GM19452 (cell line): ENCODE measurements around the gene RPS6KA3.
"Not testable (repeated sequence)": the region's sequence is repeated elsewhere in the genome, so short reads cannot be mapped to it uniquely, and the experiment has no call there.

Experiments
- ATAC-seq: cut with Tn5 transposase; IDR thresholded peaks from one replicate; pipeline ENCODE4 v1.9.1; 2021; ENCODE audit not compliant: unreplicated experiment

The RPS6KA3 gene

GRCh38 chrX:20224814-20225487, 41.8 kb downstream of the RPS6KA3 start:
- ATAC-seq = peak; percentile 85

- ATAC-seq = no peak
Measured at GRCh38 chrX:20221902-20222301, 44.8 kb downstream of the RPS6KA3 start.

GRCh38 chrX:20218836-20219505, 47.7 kb downstream of the RPS6KA3 start:
- no peak for ATAC-seq

GRCh38 chrX:20217906-20218305, 48.8 kb downstream of the RPS6KA3 start:
- ATAC-seq = no peak

GRCh38 chrX:20217271-20217670, 49.4 kb downstream of the RPS6KA3 start:
- ATAC-seq = no peak

- ATAC-seq = no peak
Measured at GRCh38 chrX:20215565-20215964, 51.1 kb downstream of the RPS6KA3 start.

- peak; percentile 91 for ATAC-seq
Measured at GRCh38 chrX:20212486-20213089, 54.1 kb downstream of the RPS6KA3 start.

- no peak for ATAC-seq
Measured at GRCh38 chrX:20211261-20211786, 55.4 kb downstream of the RPS6KA3 start.

- peak; percentile 95 for ATAC-seq
Measured at GRCh38 chrX:20205927-20206708, 60.6 kb downstream of the RPS6KA3 start.

GRCh38 chrX:20204351-20204750, 62.4 kb downstream of the RPS6KA3 start:
- ATAC-seq = no peak

GRCh38 chrX:20197641-20198210, 69.0 kb downstream of the RPS6KA3 start:
- no peak for ATAC-seq

GRCh38 chrX:20189171-20189570, 77.5 kb downstream of the RPS6KA3 start:
- no peak for ATAC-seq

- ATAC-seq = no peak
Measured at GRCh38 chrX:20181598-20182329, 84.9 kb downstream of the RPS6KA3 start.

- no peak for ATAC-seq
Measured at GRCh38 chrX:20177093-20177492, 89.6 kb downstream of the RPS6KA3 start.

- ATAC-seq = no peak
Measured at GRCh38 chrX:20173856-20174255, 92.9 kb downstream of the RPS6KA3 start.

- no peak for ATAC-seq
Measured at GRCh38 chrX:20173313-20173712, 93.4 kb downstream of the RPS6KA3 start.

- no peak for ATAC-seq
Measured at GRCh38 chrX:20171887-20172286, 94.8 kb downstream of the RPS6KA3 start.

GRCh38 chrX:20162516-20162915, 104.2 kb downstream of the RPS6KA3 start:
- not testable (repeated sequence) for ATAC-seq

GRCh38 chrX:20159797-20160385, 106.8 kb downstream of the RPS6KA3 start:
- ATAC-seq = no peak

- ATAC-seq = no peak
Measured at GRCh38 chrX:20151689-20152088, 115.0 kb downstream of the RPS6KA3 start.
